VCaP (cell line): ENCODE data around the gene SIDT1.

Experiments used
- H3K27ac ChIP-seq: fragments of 450-650 bp; 2 replicates; pipeline ENCODE4 v1.5.1; 2017
- CTCF ChIP-seq: fragments of 450-650 bp; conservative IDR thresholded peaks from 2 replicates; pipeline ENCODE4 v1.5.1; 2017; ENCODE audit warnings: mild to moderate bottlenecking, moderate library complexity

The SIDT1 gene

GRCh38 chr3:113602256-113602655, 69.9 kb downstream of the SIDT1 start:
- no peak overlapping the region for H3K27ac ChIP-seq
- TF ChIP-seq CTCF: no peak

- TF ChIP-seq CTCF: no peak
- no peak overlapping the region for H3K27ac ChIP-seq
Measured at GRCh38 chr3:113602836-113603235, 70.5 kb downstream of the SIDT1 start.

GRCh38 chr3:113606539-113607218, 74.3 kb downstream of the SIDT1 start:
- no peak for TF ChIP-seq CTCF
- H3K27ac ChIP-seq: no peak overlapping the region

- no peak for TF ChIP-seq CTCF
- H3K27ac ChIP-seq: no peak overlapping the region
Measured at GRCh38 chr3:113607219-113607596, 74.9 kb downstream of the SIDT1 start.

GRCh38 chr3:113614402-113614801, 82.0 kb downstream of the SIDT1 start:
- TF ChIP-seq CTCF: no peak
- H3K27ac ChIP-seq: no peak overlapping the region

- H3K27ac ChIP-seq: no peak overlapping the region
- TF ChIP-seq CTCF: no peak
Measured at GRCh38 chr3:113615976-113616375, 83.6 kb downstream of the SIDT1 start.

- TF ChIP-seq CTCF: no peak
Measured at GRCh38 chr3:113617726-113618125, 85.4 kb downstream of the SIDT1 start.

More at GRCh38 chr3:113617726-113618125, 85.4 kb downstream of the SIDT1 start:
- no peak overlapping the region for H3K27ac ChIP-seq
